NCI-H526 (cell line): ENCODE data around the gene APLN.

Experiments used
- DNase-seq, 2 experiments: peaks; one replicate each; lab custom pipeline; 2025; lab: John Stamatoyannopoulos, UW

The APLN gene

DNA sequence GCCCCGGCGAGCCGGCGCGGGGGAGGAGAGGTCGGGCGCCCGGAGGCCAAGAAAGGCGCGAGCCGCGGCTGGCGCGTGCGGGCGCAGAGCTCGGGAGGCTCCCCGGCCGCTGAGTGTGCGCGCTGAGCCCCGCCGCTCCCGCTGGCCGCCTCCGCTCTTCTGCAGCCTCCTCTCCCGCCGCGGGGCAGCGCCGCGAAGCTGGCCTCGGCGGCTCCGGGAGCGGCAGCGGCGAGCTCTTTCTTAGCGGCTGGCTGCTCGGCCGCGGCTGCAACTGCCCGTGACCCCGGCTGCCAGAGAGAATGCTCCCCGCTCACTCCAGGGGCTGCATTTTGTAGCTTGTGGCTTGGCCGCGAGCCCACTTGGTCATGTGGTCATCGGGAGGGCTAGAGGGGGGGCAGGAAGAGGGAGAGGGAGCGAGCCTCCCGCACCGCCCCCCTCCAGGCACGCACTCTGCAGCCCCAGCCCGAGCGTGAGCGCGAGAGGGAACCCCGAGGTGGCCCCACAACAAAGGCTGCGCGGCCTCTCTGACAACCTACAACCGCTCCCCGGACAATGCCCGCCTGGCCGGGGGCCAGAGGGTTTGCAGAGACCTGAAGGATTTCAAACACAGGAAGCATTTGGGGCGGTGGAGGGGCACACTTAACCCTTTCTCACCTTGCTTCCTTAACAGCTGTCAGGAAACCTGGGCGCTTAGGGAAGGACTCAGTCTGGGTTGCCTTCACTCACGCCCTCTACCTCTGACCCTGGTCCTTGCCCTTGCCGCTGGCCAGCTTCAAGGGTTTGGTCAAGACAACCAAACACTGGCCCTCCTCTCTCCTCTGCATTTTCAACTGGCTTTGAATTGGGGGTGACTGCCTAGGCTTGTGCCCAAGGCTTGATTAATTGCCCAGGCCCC is at the start of gene APLN:
TSS of gene APLN (minus strand) at position 305 of the 895 bp plus-strand sequence. CDS start 326 bp downstream, outside the sequence.
- peak in 1 of 2 experiments; percentile 75 for DNase-seq

DNA sequence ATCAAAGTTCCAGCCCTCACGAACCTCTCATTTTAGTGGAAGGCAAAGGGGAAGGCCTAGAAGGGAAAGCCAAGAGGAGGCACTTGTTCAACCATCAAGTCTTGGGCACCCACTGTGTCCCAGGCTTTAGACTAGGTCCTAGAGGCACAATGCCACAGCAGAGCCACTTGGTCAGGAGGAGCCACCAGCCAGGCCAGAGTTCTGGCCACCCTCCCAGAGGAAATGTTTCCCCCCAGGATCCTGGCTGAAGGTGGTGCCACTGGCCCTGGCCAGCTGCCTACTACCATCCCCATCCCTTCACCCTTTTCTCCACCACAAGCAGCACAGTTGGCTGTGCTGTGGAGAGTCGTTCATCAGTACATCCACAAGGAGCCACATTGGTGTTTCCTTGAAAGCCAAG is 49.7 kb upstream of the APLN start:
- DNase-seq, result no peak

DNA sequence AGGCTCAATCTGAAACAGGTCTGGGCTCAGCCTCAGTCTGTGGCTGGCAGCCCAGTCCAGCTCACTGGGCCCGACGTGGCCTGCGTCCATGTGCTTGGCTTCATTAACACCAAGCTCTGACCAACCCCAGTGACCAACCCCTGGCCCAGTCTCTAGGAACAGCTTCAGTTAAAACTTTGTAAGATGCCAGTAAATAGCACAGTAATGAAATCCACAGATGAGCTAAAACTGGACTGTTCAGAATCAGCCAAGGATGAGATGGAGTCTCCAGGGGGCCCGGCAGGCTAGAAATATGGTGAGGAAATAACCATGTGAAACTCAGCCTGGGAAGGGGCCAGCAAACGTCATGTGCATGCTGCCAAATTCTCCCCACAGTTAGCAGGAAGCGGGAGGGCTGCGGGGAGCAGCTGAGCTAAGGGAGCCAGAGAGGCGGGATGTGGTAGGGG is 46.9 kb upstream of the APLN start:
- no peak for DNase-seq

GRCh38 chrX:129700536-129700935 is 45.8 kb upstream of the APLN start:
- DNase-seq, result no peak

- no peak for DNase-seq
Measured at GRCh38 chrX:129698150-129698549, 43.4 kb upstream of the APLN start.

DNA sequence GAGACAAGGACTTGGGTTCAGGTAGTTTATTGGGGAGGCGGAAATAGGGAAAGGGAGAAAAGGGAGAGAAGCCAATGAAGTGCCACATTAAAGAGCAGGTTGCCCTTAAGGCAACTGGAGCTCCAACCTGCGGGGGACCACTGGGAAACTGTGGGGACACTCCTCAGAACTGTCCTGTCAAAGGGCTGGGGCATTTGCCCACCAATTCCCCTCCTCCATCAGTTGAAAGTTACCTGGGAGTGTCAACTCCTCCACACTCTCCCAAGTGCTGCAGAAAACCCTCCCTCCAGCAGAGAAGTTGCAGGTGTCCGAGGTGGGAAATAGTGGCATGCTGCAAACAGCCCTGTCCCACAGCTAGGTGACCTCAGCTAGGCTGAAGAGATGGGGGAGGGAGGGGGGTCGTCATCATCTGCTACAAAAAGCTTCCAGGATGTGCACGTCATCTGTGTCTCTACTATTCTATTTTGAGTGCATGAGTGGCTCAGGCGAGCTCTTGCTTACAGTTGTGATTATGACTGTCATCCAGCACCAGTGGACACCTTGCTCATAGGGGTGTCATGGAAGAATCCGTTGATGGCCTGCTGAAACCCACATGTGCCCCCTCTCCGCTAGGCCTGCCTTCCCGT is 42.6 kb upstream of the APLN start:
- no peak for DNase-seq

- peak; percentile 64 to 76 for DNase-seq
Measured at GRCh38 chrX:129696463-129697155, 41.9 kb upstream of the APLN start.

GRCh38 chrX:129695937-129696336 is 41.2 kb upstream of the APLN start:
- no peak for DNase-seq

DNA sequence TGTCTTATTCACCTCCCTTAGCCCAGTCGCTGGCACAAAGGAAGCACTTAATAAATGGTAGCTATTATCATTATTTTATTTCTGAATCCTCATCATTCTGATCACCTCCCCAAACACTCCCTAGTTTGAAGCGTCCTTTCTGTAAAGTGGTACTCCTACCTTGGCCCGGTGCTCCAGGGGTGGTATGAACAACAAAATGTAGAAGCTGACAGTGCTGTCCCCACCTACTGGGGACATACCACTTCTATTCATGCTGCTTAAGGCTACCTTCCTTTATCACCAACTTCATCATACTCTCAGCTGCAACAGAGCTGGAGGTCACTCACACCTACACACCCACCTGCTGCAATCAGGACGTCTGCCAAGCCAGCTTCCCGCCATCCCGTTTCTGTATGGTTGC is 40.8 kb upstream of the APLN start:
- no peak for DNase-seq

GRCh38 chrX:129694805-129695204 is 40.0 kb upstream of the APLN start:
- DNase-seq, result no peak

GRCh38 chrX:129693354-129693753 is 38.6 kb upstream of the APLN start:
- no peak for DNase-seq

DNA sequence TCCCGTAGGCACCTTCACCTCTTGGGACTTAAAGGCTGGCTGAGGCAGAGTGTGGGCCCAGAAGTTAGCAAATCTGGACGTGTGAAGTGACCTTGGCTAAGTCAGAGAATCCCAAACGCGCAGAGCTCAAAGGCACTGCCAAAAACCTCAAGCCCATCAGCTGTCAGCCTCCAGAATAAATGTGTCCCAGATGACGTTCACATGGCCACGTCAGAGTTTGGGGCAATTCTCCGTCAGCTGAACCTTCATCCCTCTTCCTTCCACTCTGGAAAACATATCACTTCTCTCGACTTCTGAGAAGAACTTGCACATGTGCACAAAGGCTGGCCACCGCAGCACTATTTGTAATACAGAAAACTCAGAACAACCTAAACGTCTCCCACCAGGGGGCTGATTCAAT is 35.7 kb upstream of the APLN start:
- DNase-seq, result no peak

GRCh38 chrX:129689796-129690195 is 35.0 kb upstream of the APLN start:
- no peak for DNase-seq

DNA sequence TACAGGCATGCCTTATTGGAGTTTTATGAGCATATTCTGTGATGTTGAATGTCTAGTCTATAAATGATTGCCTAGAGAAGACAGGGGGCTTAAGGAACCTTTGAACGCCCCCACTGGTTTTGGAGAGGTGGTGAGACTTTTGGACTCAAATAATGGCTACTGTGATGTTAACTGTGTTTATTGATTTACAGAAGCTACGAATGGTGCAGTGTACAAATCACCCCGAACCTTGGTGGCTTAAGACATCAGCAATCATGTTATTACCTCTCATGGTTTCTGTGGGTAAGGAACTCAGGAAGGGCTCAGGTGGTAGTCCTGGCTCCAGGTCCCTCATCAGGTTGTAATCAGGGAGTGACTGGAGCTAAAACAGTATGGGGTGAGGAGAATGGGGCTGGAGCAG is 33.3 kb upstream of the APLN start:
- no peak for DNase-seq

DNA sequence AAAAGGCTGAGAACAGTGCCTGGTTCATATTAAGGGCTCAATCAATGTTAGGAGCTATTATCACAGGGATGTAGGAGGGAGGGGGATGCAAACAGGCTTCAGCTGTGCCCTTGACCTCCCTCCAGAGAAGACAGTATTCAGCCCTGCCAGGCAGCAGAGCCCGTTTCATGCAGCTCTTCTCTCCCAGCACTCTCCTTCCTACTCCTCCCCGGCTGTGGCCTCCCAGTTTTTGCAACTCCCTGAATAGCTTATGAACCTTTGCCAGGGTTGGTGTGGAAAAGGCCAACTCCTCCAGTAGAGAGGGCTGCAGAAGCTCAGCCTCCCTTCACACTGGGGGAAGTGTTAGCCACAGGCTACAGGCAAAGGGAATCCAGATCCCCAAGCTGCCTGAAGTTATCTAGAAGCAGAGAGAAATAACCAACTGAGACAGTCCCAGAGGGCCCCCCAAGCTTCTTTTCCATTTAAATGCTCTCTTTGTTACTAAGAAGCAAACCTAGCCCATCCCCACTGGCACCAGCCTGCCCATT is 31.7 kb upstream of the APLN start:
- no peak for DNase-seq

GRCh38 chrX:129682979-129683378 is 28.2 kb upstream of the APLN start:
- DNase-seq, result no peak

DNA sequence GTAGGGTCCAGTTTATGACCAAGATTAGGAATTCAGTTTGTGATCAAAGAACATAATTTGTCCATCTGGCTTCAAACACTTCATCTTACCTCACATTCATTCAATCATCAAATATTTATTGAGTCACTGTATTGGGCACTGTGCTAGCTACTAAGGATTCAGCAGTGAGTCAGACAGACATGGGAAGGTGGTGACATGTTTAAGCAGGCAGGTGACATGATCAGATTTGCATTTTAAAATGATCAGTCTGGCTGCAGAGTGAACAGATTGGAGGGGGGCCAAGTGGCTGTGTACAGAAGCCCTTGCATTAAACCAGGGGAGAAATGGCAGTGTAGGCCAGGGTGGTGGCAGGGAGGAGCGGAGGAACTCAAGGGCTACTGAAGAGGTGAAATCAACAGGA is 25.1 kb upstream of the APLN start:
- peak in 1 of 2 experiments; percentile 35 for DNase-seq

DNA sequence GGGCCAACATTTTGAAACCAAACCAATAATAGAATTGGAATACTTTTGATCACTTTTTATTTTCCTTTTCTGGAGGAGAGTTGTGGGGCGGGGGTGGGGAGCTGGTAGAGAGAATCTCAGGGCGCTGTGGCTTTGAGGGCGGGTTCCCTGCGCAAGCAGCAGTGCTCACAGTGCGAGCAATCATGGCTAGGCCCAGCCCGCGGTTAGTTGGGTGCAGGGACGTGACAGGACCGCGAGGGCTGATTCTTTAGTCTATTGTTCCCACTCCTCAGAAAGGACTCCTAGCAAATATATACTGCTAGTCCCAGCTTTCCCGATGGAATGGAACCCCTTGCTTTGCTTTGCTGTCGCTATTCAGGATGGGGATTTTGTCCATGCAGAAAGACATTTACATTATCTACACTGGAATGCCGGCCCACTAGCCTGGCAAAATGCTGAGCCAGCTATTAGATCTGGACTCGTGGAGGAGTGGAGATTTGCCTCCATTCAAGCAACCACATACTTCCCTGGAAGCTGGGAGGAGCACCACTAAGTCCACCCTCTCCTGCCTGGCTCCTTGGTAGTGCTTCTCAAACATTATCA is 23.9 kb upstream of the APLN start:
- peak in 1 of 2 experiments; percentile 46 for DNase-seq

DNA sequence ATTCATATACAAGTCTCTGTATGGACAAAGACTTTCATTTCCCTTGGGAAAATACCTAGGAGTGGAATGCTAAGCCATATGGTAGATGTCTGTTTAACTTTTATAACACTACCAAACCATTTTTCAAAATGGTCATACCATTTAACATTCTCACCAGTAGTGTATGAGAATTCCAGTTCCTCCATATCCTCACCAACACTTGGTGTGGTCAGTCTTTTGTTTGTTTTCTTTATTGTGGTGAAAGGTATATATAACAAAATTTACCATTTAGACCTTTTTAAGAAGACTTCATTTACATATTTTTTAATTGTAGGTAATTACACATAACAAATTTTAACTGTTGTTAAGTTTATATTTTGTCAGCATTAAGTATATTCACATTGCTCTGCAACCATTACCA is 12.7 kb upstream of the APLN start:
- DNase-seq, result no peak

- DNase-seq, result no peak
Measured at GRCh38 chrX:129665916-129666644, 11.3 kb upstream of the APLN start.

GRCh38 chrX:129663171-129663570 is 8.4 kb upstream of the APLN start:
- no peak for DNase-seq
